ENCODE data around the gene GNS.

DNA sequence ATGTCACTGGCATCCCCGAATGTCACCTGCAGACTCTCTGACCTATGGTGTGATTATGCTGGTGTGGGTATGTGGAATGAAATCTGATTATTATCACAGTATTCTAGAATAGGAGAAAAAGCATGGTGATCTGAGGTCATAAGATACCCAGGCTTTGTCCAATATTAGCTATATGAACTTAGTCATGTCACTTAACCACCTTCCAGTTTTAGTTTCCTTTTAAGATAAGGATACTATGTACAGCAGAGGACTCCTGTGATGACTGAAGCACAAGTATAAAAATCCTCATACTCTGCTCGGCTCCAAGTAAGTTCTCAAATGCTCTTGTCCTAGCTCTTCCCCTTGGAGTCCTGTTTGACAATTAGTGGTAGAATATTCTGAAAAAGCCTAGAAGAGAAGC lies 2.8 kb downstream of the GNS start:
- TF ChIP-seq NBN (IDR thresholded peaks at IDR 0.05) (no peak), CHD4 (IDR thresholded peaks at IDR 0.05) (no peak), POLR2A (IDR thresholded peaks at IDR 0.05; ENCODE audit: low read depth, low read length) (no peak)
- TF ChIP-seq, protein P1, sequence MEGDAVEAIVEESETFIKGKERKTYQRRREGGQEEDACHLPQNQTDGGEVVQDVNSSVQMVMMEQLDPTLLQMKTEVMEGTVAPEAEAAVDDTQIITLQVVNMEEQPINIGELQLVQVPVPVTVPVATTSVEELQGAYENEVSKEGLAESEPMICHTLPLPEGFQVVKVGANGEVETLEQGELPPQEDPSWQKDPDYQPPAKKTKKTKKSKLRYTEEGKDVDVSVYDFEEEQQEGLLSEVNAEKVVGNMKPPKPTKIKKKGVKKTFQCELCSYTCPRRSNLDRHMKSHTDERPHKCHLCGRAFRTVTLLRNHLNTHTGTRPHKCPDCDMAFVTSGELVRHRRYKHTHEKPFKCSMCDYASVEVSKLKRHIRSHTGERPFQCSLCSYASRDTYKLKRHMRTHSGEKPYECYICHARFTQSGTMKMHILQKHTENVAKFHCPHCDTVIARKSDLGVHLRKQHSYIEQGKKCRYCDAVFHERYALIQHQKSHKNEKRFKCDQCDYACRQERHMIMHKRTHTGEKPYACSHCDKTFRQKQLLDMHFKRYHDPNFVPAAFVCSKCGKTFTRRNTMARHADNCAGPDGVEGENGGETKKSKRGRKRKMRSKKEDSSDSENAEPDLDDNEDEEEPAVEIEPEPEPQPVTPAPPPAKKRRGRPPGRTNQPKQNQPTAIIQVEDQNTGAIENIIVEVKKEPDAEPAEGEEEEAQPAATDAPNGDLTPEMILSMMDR (IDR thresholded peaks at IDR 0.05 in 2 of 3, conservative IDR thresholded peaks at IDR 0.05 in 1 of 3; ENCODE audit: control insufficient read depth in 2 of 3, extremely low read depth in 1 of 3, insufficient read depth in 1 of 3, low read depth in 3 of 3, low read length in 3 of 3): no peak

Data from GM12878 (cell line).